ENCODE data around the gene VPS4B.

- TF ChIP-seq POLR2A (IDR thresholded peaks at IDR 0.05; ENCODE audit: low read length) (no peak), CTCF (IDR thresholded peaks at IDR 0.05) (no peak), RFX5 (IDR thresholded peaks at IDR 0.05) (no peak), NPAS2 (CRISPR knock-in tag; IDR thresholded peaks at IDR 0.05; ENCODE audit: borderline replicate concordance) (no peak), EHMT2 (IDR thresholded peaks at IDR 0.05; ENCODE audit: low read depth) (no peak), REST (IDR thresholded peaks at IDR 0.05) (no peak), JUN (IDR thresholded peaks at IDR 0.05) (no peak), HES2 (IDR thresholded peaks at IDR 0.05) (no peak)
Observed at GRCh38 chr18:63346480-63347183, 75.6 kb downstream of the VPS4B start.
